ENCODE measurements around the gene SHTN1. TPM values are rescaled to one million over a fixed set of nuclear protein-coding genes. Genes with fewer than 3 reads are reported as not detected.
A peak's percentile ranks its signal among the peaks of the same experiment; 100 is the strongest.

Gene SHTN1
- total RNA-seq, 2 donors from 2014 or later = 24.7 to 37.1 TPM

DNA sequence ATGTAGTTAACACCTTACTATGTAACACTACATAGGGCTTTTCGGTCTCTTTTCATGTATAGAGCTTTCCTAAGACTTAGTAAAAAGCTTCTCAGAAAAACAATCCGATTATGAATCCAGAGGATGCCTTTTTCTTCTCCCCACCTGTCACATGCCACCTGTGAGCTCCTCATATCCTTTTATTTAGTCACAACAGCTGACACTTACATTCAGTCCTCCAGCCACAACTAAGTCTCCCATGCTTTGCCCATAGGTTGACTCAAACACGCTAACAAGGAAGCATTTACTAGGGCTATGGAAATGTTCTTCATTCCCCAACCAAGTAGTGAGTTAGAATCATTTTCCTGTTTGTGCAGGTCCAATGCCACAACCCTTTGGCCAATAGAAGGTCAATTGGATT, 147.8 kb downstream of the SHTN1 start:
- no peak for DNase-seq
- H3K9me3 ChIP-seq = no peaks in the 10 kb centered on the region
- intact Hi-C loops (cut with DNase I) = no loop called here
- no peaks in the 10 kb centered on the region for H3K27me3 ChIP-seq
- H3K4me1 ChIP-seq = no peaks in the 10 kb centered on the region
- 89 to 91% methylated on average over 3 of the region's 3 CpGs for WGBS, 2 donors
- H3K36me3 ChIP-seq (replicated peaks in 1 of 2; ENCODE audit: insufficient read depth in 1 of 2, low read depth in 2 of 2) = no peaks in the 10 kb centered on the region
- TF ChIP-seq, protein P1, sequence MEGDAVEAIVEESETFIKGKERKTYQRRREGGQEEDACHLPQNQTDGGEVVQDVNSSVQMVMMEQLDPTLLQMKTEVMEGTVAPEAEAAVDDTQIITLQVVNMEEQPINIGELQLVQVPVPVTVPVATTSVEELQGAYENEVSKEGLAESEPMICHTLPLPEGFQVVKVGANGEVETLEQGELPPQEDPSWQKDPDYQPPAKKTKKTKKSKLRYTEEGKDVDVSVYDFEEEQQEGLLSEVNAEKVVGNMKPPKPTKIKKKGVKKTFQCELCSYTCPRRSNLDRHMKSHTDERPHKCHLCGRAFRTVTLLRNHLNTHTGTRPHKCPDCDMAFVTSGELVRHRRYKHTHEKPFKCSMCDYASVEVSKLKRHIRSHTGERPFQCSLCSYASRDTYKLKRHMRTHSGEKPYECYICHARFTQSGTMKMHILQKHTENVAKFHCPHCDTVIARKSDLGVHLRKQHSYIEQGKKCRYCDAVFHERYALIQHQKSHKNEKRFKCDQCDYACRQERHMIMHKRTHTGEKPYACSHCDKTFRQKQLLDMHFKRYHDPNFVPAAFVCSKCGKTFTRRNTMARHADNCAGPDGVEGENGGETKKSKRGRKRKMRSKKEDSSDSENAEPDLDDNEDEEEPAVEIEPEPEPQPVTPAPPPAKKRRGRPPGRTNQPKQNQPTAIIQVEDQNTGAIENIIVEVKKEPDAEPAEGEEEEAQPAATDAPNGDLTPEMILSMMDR (IDR thresholded peaks at IDR 0.05) = no peak
- no peak for TF ChIP-seq POLR2A (IDR thresholded peaks at IDR 0.05)
- no peak overlapping the region for H3K4me3 ChIP-seq
- ATAC-seq = no peak
- no peak overlapping the region for H3K27ac ChIP-seq

DNA sequence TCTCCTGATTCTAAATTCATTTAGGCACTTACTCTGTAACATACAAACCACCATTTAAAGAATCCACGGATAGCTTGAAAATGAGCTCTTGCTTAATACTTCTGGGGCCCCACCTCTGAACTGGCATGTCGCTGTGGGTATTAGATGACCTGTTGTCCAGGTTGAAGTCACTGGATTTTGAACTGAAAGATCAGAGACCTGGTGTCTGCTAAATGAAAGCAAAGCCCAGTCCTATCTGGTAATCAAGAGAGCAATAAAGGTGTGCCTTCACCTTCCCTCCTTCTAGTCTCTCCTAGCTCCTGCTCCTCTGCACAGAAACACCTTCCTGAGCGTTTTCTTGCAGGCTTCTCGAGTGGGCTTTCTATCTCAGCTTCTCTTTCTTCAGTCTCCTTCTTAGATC, 151.3 kb downstream of the SHTN1 start:
- H3K9me3 ChIP-seq = no peaks in the 10 kb centered on the region
- TF ChIP-seq POLR2A (IDR thresholded peaks at IDR 0.05) = no peak
- TF ChIP-seq, protein P1 (IDR thresholded peaks at IDR 0.05) = no peak
- 60 to 68% methylated on average over 4 of the region's 4 CpGs for WGBS, 2 donors
- DNase-seq (no peak), ATAC-seq (no peak)
- intact Hi-C loops (cut with DNase I) = no loop called here
- no peak overlapping the region for H3K4me3 ChIP-seq
- no peaks in the 10 kb centered on the region for H3K27me3 ChIP-seq
- H3K36me3 ChIP-seq (replicated peaks in 1 of 2; ENCODE audit: insufficient read depth in 1 of 2, low read depth in 2 of 2) = no peaks in the 10 kb centered on the region
- H3K4me1 ChIP-seq = peaks cover 9% of the 10 kb centered on the region
- no peak overlapping the region for H3K27ac ChIP-seq

- Histone ChIP-seq H3K27me3 (no peaks in the 10 kb centered on the region), H3K27ac (no peak overlapping the region), H3K9me3 (no peaks in the 10 kb centered on the region), H3K36me3 (replicated peaks in 1 of 2; ENCODE audit: insufficient read depth in 1 of 2, low read depth in 2 of 2) (no peaks in the 10 kb centered on the region), H3K4me1 (peaks cover 13% of the 10 kb centered on the region), H3K4me3 (no peak overlapping the region)
- no peak for TF ChIP-seq POLR2A (IDR thresholded peaks at IDR 0.05)
- TF ChIP-seq, protein P1 (IDR thresholded peaks at IDR 0.05) = no peak
- no peak for DNase-seq
- intact Hi-C loops (cut with DNase I) = no loop called here
- 77 to 81% methylated on average over 4 of the region's 4 CpGs for WGBS, 2 donors
- ATAC-seq = no peak
Measured at GRCh38 chr10:116853287-116853686, 151.7 kb downstream of the SHTN1 start.

GRCh38 chr10:116852246-116852645, 152.7 kb downstream of the SHTN1 start:
- Histone ChIP-seq H3K36me3 (replicated peaks in 1 of 2; ENCODE audit: insufficient read depth in 1 of 2, low read depth in 2 of 2) (no peaks in the 10 kb centered on the region), H3K27ac (no peak overlapping the region), H3K4me1 (peaks cover 18% of the 10 kb centered on the region), H3K27me3 (no peaks in the 10 kb centered on the region), H3K4me3 (no peak overlapping the region), H3K9me3 (no peaks in the 10 kb centered on the region)
- WGBS, 2 donors = 13 to 33% methylated on average over 1 of the region's 1 CpG
- DNase-seq (no peak), ATAC-seq (no peak)
- TF ChIP-seq POLR2A (IDR thresholded peaks at IDR 0.05) = no peak
- TF ChIP-seq, protein P1 (IDR thresholded peaks at IDR 0.05) = no peak
- intact Hi-C loops (cut with DNase I) = no loop called here

DNA sequence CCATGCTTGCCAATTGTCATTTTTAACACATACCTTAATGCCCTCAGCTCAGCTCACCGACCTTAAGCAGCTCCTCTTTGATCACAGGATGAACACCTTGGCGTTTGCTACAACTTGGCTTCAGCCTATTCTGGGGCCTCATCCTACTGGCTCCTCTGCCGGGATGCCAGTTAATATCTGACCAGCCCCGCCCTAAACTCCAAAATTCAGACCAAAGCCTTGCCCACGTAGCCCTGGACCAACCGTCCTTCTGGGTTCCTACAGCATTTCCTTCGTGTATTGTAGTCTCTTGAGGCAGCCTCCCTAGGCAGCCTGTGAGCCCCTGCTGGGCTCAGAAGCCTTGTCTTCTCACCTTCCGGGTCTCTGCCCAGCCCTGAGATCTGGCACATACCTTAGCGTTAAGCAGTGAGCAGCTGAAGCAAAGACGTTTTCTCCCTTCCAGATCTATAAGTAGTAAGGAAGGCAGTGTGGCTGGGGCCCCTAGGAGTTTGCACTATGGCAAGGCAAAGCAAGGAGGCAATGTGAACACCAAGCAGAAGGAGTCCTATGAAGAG, 154.9 kb downstream of the SHTN1 start:
- H3K36me3 ChIP-seq (replicated peaks in 1 of 2; ENCODE audit: insufficient read depth in 1 of 2, low read depth in 2 of 2) = no peaks in the 10 kb centered on the region
- no peaks in the 10 kb centered on the region for H3K9me3 ChIP-seq
- no peaks in the 10 kb centered on the region for H3K27me3 ChIP-seq
- intact Hi-C loops (cut with DNase I) = no loop called here
- no peak for ATAC-seq
- WGBS, 2 donors = 16 to 31% methylated on average over 10 of the region's 10 CpGs
- no peak for DNase-seq
- TF ChIP-seq POLR2A (IDR thresholded peaks at IDR 0.05) = no peak
- TF ChIP-seq, protein P1 (IDR thresholded peaks at IDR 0.05) = no peak
- peak overlapping the region; percentile 46 to 85 (median 74) for H3K27ac ChIP-seq
- peaks cover 18% of the 10 kb centered on the region for H3K4me1 ChIP-seq
- H3K4me3 ChIP-seq = peak overlapping the region in 1 of 2 donors; percentile 86
